ENCODE data around the gene PLXNA3. TPM values are rescaled to one million over a fixed set of nuclear protein-coding genes. Genes with fewer than 3 reads are reported as not detected.

PLXNA3 gene
- total and polyA plus RNA-seq, 2 experiments from 2014 or later = 2.7 to 5.4 TPM

GRCh38 chrX:154413142-154413541 is 44.9 kb upstream of the PLXNA3 start:
- ATAC-seq (no peak), DNase-seq (ENCODE audit: low spot score) (no peak)
- no peak overlapping the region for H3K27ac ChIP-seq (ENCODE audit: low read depth)
- peaks cover 12% of the 10 kb centered on the region for H3K4me1 Mint-ChIP-seq
- H3F3A ChIP-seq (replicated peaks; ENCODE audit: low read depth) = no peaks in the 10 kb centered on the region
- H3K4me1 ChIP-seq (ENCODE audit: insufficient read depth) = peaks cover 8% of the 10 kb centered on the region; the same call in 1 of the 2 replicates
- no peak overlapping the region for H3K4me2 ChIP-seq
- peaks cover 5% of the 10 kb centered on the region for H3K36me3 Mint-ChIP-seq (ENCODE audit: low read depth)
- no peak overlapping the region for H2AFZ ChIP-seq
- H3K27me3 ChIP-seq (ENCODE audit: insufficient read depth) = no peaks in the 10 kb centered on the region
- H3K9me2 ChIP-seq (ENCODE audit: insufficient read depth) = no peaks in the 10 kb centered on the region
- H3K36me3 ChIP-seq (ENCODE audit: insufficient read depth) = no peaks in the 10 kb centered on the region
- TF ChIP-seq CTCF (conservative IDR thresholded peaks at IDR 0.05; ENCODE audit: low read depth in 2 of 2) = no peak
- no peak for TF ChIP-seq EZH2 (IDR thresholded peaks at IDR 0.05; ENCODE audit: low read depth, unreplicated experiment)
- TF ChIP-seq CREB1 (CRISPR knock-in tag; IDR thresholded peaks at IDR 0.05; ENCODE audit: low read depth) = no peak
- no peak for TF ChIP-seq ZNF114 (CRISPR knock-in tag; IDR thresholded peaks at IDR 0.05)
- TF ChIP-seq ETS1 (IDR thresholded peaks at IDR 0.05) = no peak
- no peak for TF ChIP-seq STAT1 (IDR thresholded peaks at IDR 0.05; ENCODE audit: unreplicated experiment)
- TF ChIP-seq ZNF331 (CRISPR knock-in tag; IDR thresholded peaks at IDR 0.05; ENCODE audit: low read depth) = no peak
- TF ChIP-seq POLR2AphosphoS5 (IDR thresholded peaks at IDR 0.05; ENCODE audit: low read depth) = no peak
- TF ChIP-seq JUNB (IDR thresholded peaks at IDR 0.05; ENCODE audit: unreplicated experiment) = no peak
- TF ChIP-seq REST (IDR thresholded peaks at IDR 0.05; ENCODE audit: unreplicated experiment) = no peak
- TF ChIP-seq NANOG (IDR thresholded peaks at IDR 0.05; ENCODE audit: borderline replicate concordance) = no peak
- H3K4me3 Mint-ChIP-seq = no peak overlapping the region; the same call in 2 of the 3 replicates
- H4K20me1 ChIP-seq (replicated peaks; ENCODE audit: insufficient read depth) = no peaks in the 10 kb centered on the region
- H3K9me3 Mint-ChIP-seq = no peaks in the 10 kb centered on the region
- no peaks in the 10 kb centered on the region for H3K79me2 ChIP-seq (replicated peaks; ENCODE audit: insufficient read depth)
- no peak overlapping the region for H3K27ac Mint-ChIP-seq
- peaks cover 8% of the 10 kb centered on the region for H3K27me3 Mint-ChIP-seq (ENCODE audit: insufficient read depth, low read depth, poor library complexity)
- no peak overlapping the region for H3K4me3 ChIP-seq

Data from GM23338 (cell line).